ENCODE results near the gene VILL. TPM values are rescaled to one million over a fixed set of nuclear protein-coding genes. Genes with fewer than 3 reads are reported as not detected.

Gene VILL
- total and polyA plus RNA-seq, 2 donors (not counting 3 experiments of a cell fraction or from before 2014, with no cell fraction given), result 9.0 to 10.0 TPM

DNA sequence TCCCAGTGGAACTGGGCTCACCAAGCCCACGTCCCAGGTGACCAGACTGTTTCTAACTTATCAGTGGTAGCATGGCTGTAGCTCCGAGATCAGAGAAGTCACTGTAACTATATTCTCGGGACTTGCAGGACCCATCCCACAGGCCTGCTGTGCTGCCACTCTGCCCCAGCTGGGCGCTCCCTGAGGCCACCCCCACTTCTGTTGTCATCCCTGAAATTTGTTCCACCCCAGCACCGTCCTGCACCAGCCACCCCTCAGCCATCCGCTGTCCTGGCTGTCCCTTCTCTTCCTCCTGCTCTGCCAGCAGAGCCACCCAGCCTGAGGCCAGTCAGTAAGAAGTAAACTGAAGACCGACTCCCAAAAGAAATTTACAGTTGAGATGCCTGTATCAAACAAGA is 33.0 kb upstream of the VILL start:
- POLR2A ChIA-PET, result no interaction called here
- CTCF ChIA-PET, result interaction anchor here (0.6 to 5.0 kb wide), 9 partner anchors 9 to 102 kb away, joined by 3 to 57 read pairs (median 3); no protein-coding TSS in a partner anchor
- TF ChIP-seq, protein P1, sequence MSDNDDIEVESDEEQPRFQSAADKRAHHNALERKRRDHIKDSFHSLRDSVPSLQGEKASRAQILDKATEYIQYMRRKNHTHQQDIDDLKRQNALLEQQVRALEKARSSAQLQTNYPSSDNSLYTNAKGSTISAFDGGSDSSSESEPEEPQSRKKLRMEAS (IDR thresholded peaks at IDR 0.05; ENCODE audit: insufficient read depth, insufficient read length), result no peak
- no peak for TF ChIP-seq JUN (IDR thresholded peaks at IDR 0.05; ENCODE audit: borderline replicate concordance, insufficient read depth, insufficient read length, low read depth)
- TF ChIP-seq, protein P2, sequence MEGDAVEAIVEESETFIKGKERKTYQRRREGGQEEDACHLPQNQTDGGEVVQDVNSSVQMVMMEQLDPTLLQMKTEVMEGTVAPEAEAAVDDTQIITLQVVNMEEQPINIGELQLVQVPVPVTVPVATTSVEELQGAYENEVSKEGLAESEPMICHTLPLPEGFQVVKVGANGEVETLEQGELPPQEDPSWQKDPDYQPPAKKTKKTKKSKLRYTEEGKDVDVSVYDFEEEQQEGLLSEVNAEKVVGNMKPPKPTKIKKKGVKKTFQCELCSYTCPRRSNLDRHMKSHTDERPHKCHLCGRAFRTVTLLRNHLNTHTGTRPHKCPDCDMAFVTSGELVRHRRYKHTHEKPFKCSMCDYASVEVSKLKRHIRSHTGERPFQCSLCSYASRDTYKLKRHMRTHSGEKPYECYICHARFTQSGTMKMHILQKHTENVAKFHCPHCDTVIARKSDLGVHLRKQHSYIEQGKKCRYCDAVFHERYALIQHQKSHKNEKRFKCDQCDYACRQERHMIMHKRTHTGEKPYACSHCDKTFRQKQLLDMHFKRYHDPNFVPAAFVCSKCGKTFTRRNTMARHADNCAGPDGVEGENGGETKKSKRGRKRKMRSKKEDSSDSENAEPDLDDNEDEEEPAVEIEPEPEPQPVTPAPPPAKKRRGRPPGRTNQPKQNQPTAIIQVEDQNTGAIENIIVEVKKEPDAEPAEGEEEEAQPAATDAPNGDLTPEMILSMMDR (IDR thresholded peaks at IDR 0.05; ENCODE audit: extremely low read depth in 1 of 2, insufficient read depth in 1 of 2, low read depth in 1 of 2, low read length in 2 of 2), result no peak
- no peak for TF ChIP-seq POLR2AphosphoS5 (IDR thresholded peaks at IDR 0.05; ENCODE audit: insufficient read depth, low read depth, low read length)
- no peak for TF ChIP-seq POLR2A (IDR thresholded peaks at IDR 0.05; ENCODE audit: low read depth, low read length)
- no peak for TF ChIP-seq FOS (IDR thresholded peaks at IDR 0.05; ENCODE audit: borderline replicate concordance, insufficient read depth, low read length)
- no peak for TF ChIP-seq EZH2 (IDR thresholded peaks at IDR 0.05; ENCODE audit: borderline replicate concordance, low read depth, low read length, severe bottlenecking)
- no peak for TF ChIP-seq MYC (IDR thresholded peaks at IDR 0.05; ENCODE audit: low read depth, low read length)
- TF ChIP-seq GATA2 (IDR thresholded peaks at IDR 0.05; ENCODE audit: insufficient read depth, insufficient read length, low read depth, low read length), result no peak
- no peaks in the 10 kb centered on the region for H3K27me3 ChIP-seq (ENCODE audit: control insufficient read depth in 2 of 2, insufficient read depth in 2 of 2, low read length in 2 of 2)
- peak overlapping the region; percentile 50 for H3K4me2 ChIP-seq (ENCODE audit: insufficient read depth, low read length)
- H3K9me1 ChIP-seq (replicated peaks; ENCODE audit: control insufficient read depth, extremely low read depth, insufficient read depth, low read length), result no peaks in the 10 kb centered on the region
- H3K9me3 ChIP-seq (replicated peaks; ENCODE audit: control insufficient read depth, insufficient read depth, low read length), result no peaks in the 10 kb centered on the region
- FAIRE-seq (no peak), DNase-seq (ENCODE audit: low read depth, low spot score) (no peak)
- H3K4me3 ChIP-seq (replicated peaks in 1 of 3; ENCODE audit: insufficient read depth in 1 of 3, low read depth in 1 of 3, low read length in 3 of 3), result no peak overlapping the region
- BruUV-seq (replicated peaks), result no TSS peak
- H4K20me1 ChIP-seq (replicated peaks; ENCODE audit: control insufficient read depth, extremely low read depth, insufficient read depth, low read length), result no peaks in the 10 kb centered on the region
- peak overlapping the region; percentile 52 for H2AFZ ChIP-seq (ENCODE audit: low read depth, low read length)
- H3K36me3 ChIP-seq (ENCODE audit: control insufficient read depth in 2 of 2, extremely low read depth in 1 of 2, insufficient read depth in 2 of 2, low read length in 2 of 2), result no peaks in the 10 kb centered on the region
- H3K9ac ChIP-seq (replicated peaks; ENCODE audit: extremely low read depth, insufficient read depth, low read length), result no peak overlapping the region
- peak overlapping the region; percentile 41 for H3K27ac ChIP-seq (ENCODE audit: insufficient read depth, low read depth, low read length)
- no peaks in the 10 kb centered on the region for H3K79me2 ChIP-seq (ENCODE audit: control insufficient read depth, insufficient read depth, low read length)
- intact Hi-C loops (cut with micrococcal nuclease), result loop anchor here (2.0 kb wide), 1 partner anchor 21 kb away; no protein-coding TSS in a partner anchor
- dilution Hi-C loops (cut with MboI; ENCODE audit: extremely low pct_ligation_motif_present, low sequenced_read_pairs), result no loop called here
- H3K4me1 ChIP-seq (ENCODE audit: control insufficient read depth, extremely low read depth, insufficient read depth, low read length), result peaks cover 43% of the 10 kb centered on the region
